Retinal pigment epithelial cell (primary cell): Measurements from ENCODE around the gene LNP1.
"Not testable (repeated sequence)": the region's sequence is repeated elsewhere in the genome, so short reads cannot be mapped to it uniquely, and the experiment has no call there.

ENCODE experiments used
- DNase-seq: peaks from one replicate; pipeline ENCODE4 v3.0.0-alpha.2; 2010; ENCODE audit warnings: low read depth
- H3K4me3 ChIP-seq: 2 replicates; pipeline ENCODE4 v1.5.1; 2011; ENCODE audit warnings: mild to moderate bottlenecking, low read length, control low read depth, moderate library complexity
- CTCF ChIP-seq: conservative IDR thresholded peaks from 2 replicates; pipeline ENCODE4 v1.5.1; 2011; ENCODE audit warnings: low read depth, low read length, control low read depth, inconsistent platforms

The LNP1 gene

GRCh38 chr3:100400780-100401673 lies at the start of gene LNP1, which contains the start of gene TOMM70:
Gene LNP1 (plus strand): TSS chr3:100401539. CDS start chr3:100429730, 28,191 bp downstream.
Gene TOMM70 (minus strand): TSS chr3:100401089. CDS start chr3:100400949, 140 bp downstream.
- peak within 1 kb of the TSS; percentile 91 for H3K4me3 ChIP-seq
- TF ChIP-seq CTCF = no peak
- peak; percentile 92 for DNase-seq

- DNase-seq, H3K4me3 ChIP-seq: not testable (repeated sequence)
These were observed 49.6 kb upstream of the LNP1 start for GRCh38 chr3:100351770-100352169.

- DNase-seq = no peak
- TF ChIP-seq CTCF = no peak
These were observed 48.8 kb upstream of the LNP1 start for GRCh38 chr3:100352296-100353231.

GRCh38 chr3:100354850-100355249 lies 46.5 kb upstream of the LNP1 start:
- no peak for DNase-seq
- no peak overlapping the region for H3K4me3 ChIP-seq
- no peak for TF ChIP-seq CTCF

More at GRCh38 chr3:100352296-100353231, 48.8 kb upstream of the LNP1 start:
- H3K4me3 ChIP-seq = no peak overlapping the region

GRCh38 chr3:100358413-100358812 lies 42.9 kb upstream of the LNP1 start:
- DNase-seq = no peak
- TF ChIP-seq CTCF = no peak
- no peak overlapping the region for H3K4me3 ChIP-seq

GRCh38 chr3:100359035-100359434 lies 42.3 kb upstream of the LNP1 start:
- no peak overlapping the region for H3K4me3 ChIP-seq
- no peak for TF ChIP-seq CTCF
- DNase-seq = no peak
